ENCODE data around the gene LGSN. TPM values are rescaled to one million over a fixed set of nuclear protein-coding genes. Genes with fewer than 3 reads are reported as not detected.

The LGSN gene
- total RNA-seq, 1 experiment from 2014 or later = 0.30 TPM

- Histone ChIP-seq H2AFZ (ENCODE audit: low read depth, low read length, poor library complexity, severe bottlenecking) (no peak overlapping the region), H4K20me1 (ENCODE audit: insufficient read depth) (no peaks in the 10 kb centered on the region), H3K9me2 (ENCODE audit: insufficient read depth) (no peaks in the 10 kb centered on the region), H3K4me3 (replicated peaks in 1 of 2; ENCODE audit: low read depth in 1 of 2, low read length in 2 of 2) (no peak overlapping the region), H3K79me2 (ENCODE audit: insufficient read depth, low read length) (no peaks in the 10 kb centered on the region), H3K4me2 (ENCODE audit: low read length) (no peak overlapping the region), H3K27me3 (ENCODE audit: insufficient read depth, low read length) (no peaks in the 10 kb centered on the region), H3K4me1 (ENCODE audit: control insufficient read depth in 1 of 2, insufficient read depth in 2 of 2, low read length in 2 of 2) (no peaks in the 10 kb centered on the region), H3K36me3 (ENCODE audit: control insufficient read depth in 1 of 2, insufficient read depth in 2 of 2, low read length in 2 of 2) (no peaks in the 10 kb centered on the region), H3K9me3 (ENCODE audit: control insufficient read depth in 1 of 2, insufficient read depth in 1 of 2, low read depth in 1 of 2, low read length in 2 of 2) (no peaks in the 10 kb centered on the region), H3K9ac (ENCODE audit: low read length) (no peak overlapping the region), H3K27ac (ENCODE audit: low read depth, low read length) (no peak overlapping the region)
- POLR2A ChIA-PET = no interaction called here
- ATAC-seq (no peak), DNase-seq (ENCODE audit: low read depth, low spot score) (no peak)
- RAD21 ChIA-PET (ENCODE audit: low non-redundant PET in 1 of 2, low total read pairs in 2 of 2, uncharacterized antibody in 2 of 2, unreplicated experiment in 2 of 2) = no interaction called here
- intact Hi-C loops (cut with micrococcal nuclease) = no loop called here
- no TSS peak for BruUV-seq (replicated peaks)
- TF ChIP-seq SP1 (IDR thresholded peaks at IDR 0.05; ENCODE audit: low read depth) (no peak), POLR2A (IDR thresholded peaks at IDR 0.05; ENCODE audit: borderline replicate concordance, extremely low read depth, insufficient read depth, insufficient read length) (no peak), YY1 (IDR thresholded peaks at IDR 0.05; ENCODE audit: extremely low read depth, insufficient replicate concordance, low read depth, low read length) (no peak), ATF3 (IDR thresholded peaks at IDR 0.05) (no peak), JUND (IDR thresholded peaks at IDR 0.05) (no peak), EGR1 (IDR thresholded peaks at IDR 0.05; ENCODE audit: low read depth) (no peak), SRF (IDR thresholded peaks at IDR 0.05; ENCODE audit: low read depth) (no peak), ZFX (IDR thresholded peaks at IDR 0.05) (no peak), SIN3A (IDR thresholded peaks at IDR 0.05; ENCODE audit: low read depth) (no peak), CEBPB (IDR thresholded peaks at IDR 0.05; ENCODE audit: low read depth) (no peak), FOSL1 (IDR thresholded peaks at IDR 0.05; ENCODE audit: low read depth) (no peak), REST (IDR thresholded peaks at IDR 0.05; ENCODE audit: low read depth) (no peak), ZNF274 (IDR thresholded peaks at IDR 0.05; ENCODE audit: low read depth, low read length) (no peak)
- TF ChIP-seq, protein P1, sequence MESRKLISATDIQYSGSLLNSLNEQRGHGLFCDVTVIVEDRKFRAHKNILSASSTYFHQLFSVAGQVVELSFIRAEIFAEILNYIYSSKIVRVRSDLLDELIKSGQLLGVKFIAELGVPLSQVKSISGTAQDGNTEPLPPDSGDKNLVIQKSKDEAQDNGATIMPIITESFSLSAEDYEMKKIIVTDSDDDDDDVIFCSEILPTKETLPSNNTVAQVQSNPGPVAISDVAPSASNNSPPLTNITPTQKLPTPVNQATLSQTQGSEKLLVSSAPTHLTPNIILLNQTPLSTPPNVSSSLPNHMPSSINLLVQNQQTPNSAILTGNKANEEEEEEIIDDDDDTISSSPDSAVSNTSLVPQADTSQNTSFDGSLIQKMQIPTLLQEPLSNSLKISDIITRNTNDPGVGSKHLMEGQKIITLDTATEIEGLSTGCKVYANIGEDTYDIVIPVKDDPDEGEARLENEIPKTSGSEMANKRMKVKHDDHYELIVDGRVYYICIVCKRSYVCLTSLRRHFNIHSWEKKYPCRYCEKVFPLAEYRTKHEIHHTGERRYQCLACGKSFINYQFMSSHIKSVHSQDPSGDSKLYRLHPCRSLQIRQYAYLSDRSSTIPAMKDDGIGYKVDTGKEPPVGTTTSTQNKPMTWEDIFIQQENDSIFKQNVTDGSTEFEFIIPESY (IDR thresholded peaks at IDR 0.05; ENCODE audit: extremely low read depth, insufficient replicate concordance, low read length) = no peak
- CTCF ChIA-PET = no interaction called here
These were observed 2.0 kb upstream of the LGSN start for GRCh38 chr6:63321821-63322220.

Measured in HCT116 (cell line).